ENCODE data around the gene ELAPOR1. TPM values are rescaled to one million over a fixed set of nuclear protein-coding genes. Genes with fewer than 3 reads are reported as not detected.
A peak's percentile ranks its signal among the peaks of the same experiment; 100 is the strongest.

The ELAPOR1 gene
- total and polyA plus RNA-seq, 8 donors, result 46.9 to 186 (median 143) TPM

GRCh38 chr1:109075531-109076490, 38.1 kb upstream of the ELAPOR1 start, which contains the start of gene TAF13:
TSS of gene TAF13 (minus strand) at chr1:109076003. CDS start at chr1:109075947, 56 bp downstream.
- peak in 2 of 4 donors; percentile 8 to 9 for TF ChIP-seq CTCF (IDR thresholded peaks at IDR 0.05)
- Histone ChIP-seq H3K9me3 (no peaks in the 10 kb centered on the region), H3K4me3 (peak within 1 kb of the TSS; percentile 56 to 81 (median 60)), H3K27ac (peak within 1 kb of the TSS; percentile 85 to 90 (median 88)), H3K36me3 (no peaks in the 10 kb centered on the region), H3K4me1 (peaks cover 0 to 7% (median 6%) of the 10 kb centered on the region in 3 donors), H3K27me3 (no peaks in the 10 kb centered on the region)
- FAIRE-seq (peak; percentile 59), DNase-seq (peak; percentile 91 to 95 (median 92)), ATAC-seq (peak; percentile 100)
- intact Hi-C loops (cut with DNase I), result no loop called here
- WGBS, 2 donors, result 5% methylated on average over 39 of the region's 39 CpGs

- H3K9me3 ChIP-seq, result no peaks in the 10 kb centered on the region
- ATAC-seq (no peak), FAIRE-seq (no peak), DNase-seq (no peak)
- no peaks in the 10 kb centered on the region for H3K36me3 ChIP-seq
- TF ChIP-seq CTCF (IDR thresholded peaks at IDR 0.05), result no peak
- WGBS, 2 donors, result 75 to 77% methylated on average over 1 of the region's 1 CpG
- peaks cover 0 to 7% (median 6%) of the 10 kb centered on the region in 3 donors for H3K4me1 ChIP-seq
- H3K27me3 ChIP-seq, result no peaks in the 10 kb centered on the region
- no peak overlapping the region for H3K4me3 ChIP-seq
- H3K27ac ChIP-seq, result no peak overlapping the region
- intact Hi-C loops (cut with DNase I), result no loop called here
Observed at GRCh38 chr1:109078317-109078716, 35.6 kb upstream of the ELAPOR1 start.

- no peak overlapping the region for H3K4me3 ChIP-seq
- ATAC-seq, result no peak
- TF ChIP-seq CTCF (IDR thresholded peaks at IDR 0.05), result no peak
- FAIRE-seq, result no peak
- intact Hi-C loops (cut with DNase I), result no loop called here
- 90 to 93% methylated on average over 2 of the region's 2 CpGs for WGBS, 2 donors
- peaks cover 0 to 7% (median 6%) of the 10 kb centered on the region in 3 donors for H3K4me1 ChIP-seq
- H3K27ac ChIP-seq, result no peak overlapping the region
- no peaks in the 10 kb centered on the region for H3K36me3 ChIP-seq
- H3K27me3 ChIP-seq, result no peaks in the 10 kb centered on the region
- no peaks in the 10 kb centered on the region for H3K9me3 ChIP-seq
- no peak for DNase-seq
Observed at GRCh38 chr1:109079240-109079622, 34.7 kb upstream of the ELAPOR1 start.

GRCh38 chr1:109080441-109081082, 33.4 kb upstream of the ELAPOR1 start:
- ATAC-seq, result no peak
- WGBS, 2 donors, result 77 to 82% methylated on average over 5 of the region's 5 CpGs
- no peaks in the 10 kb centered on the region for H3K36me3 ChIP-seq
- peak overlapping the region in 1 of 4 donors; percentile 46 for H3K27ac ChIP-seq
- TF ChIP-seq CTCF (IDR thresholded peaks at IDR 0.05), result no peak
- intact Hi-C loops (cut with DNase I), result no loop called here
- no peak for DNase-seq
- no peaks in the 10 kb centered on the region for H3K4me1 ChIP-seq
- FAIRE-seq, result no peak
- no peaks in the 10 kb centered on the region for H3K27me3 ChIP-seq
- no peaks in the 10 kb centered on the region for H3K9me3 ChIP-seq
- H3K4me3 ChIP-seq, result no peak overlapping the region

Data from pancreas (tissue), 10 donors.